Panc1 (cell line): ENCODE measurements around the gene ZNF791. TPM values are rescaled to one million over a fixed set of nuclear protein-coding genes. Genes with fewer than 3 reads are reported as not detected.

Experiments used
- ATAC-seq: fragments of 200-7000 bp; cut with Tn5 transposase; 2 replicates; pipeline ENCODE4 v1.9.1; 2020; ENCODE audit warnings: mild to moderate bottlenecking, moderate library complexity
- BruUV-seq: library from RNA; stranded (reverse); fragments of 400-500 nt; replicated peaks from 2 replicates; lab custom pipeline; 2021; lab: Mats Ljungman, UMichigan
- CTCF ChIA-PET: fragments of 300-600 bp; sonication (Branson Sonifier 250); formaldehyde crosslinking; loops from one replicate; lab custom pipeline; 2022; ENCODE audit warnings: antibody characterized with exemption; lab: Charles Lee
- POLR2A ChIA-PET: fragments of 300-600 bp; sonication (Branson Sonifier 250); formaldehyde crosslinking; loops from one replicate; lab custom pipeline; 2022; ENCODE audit warnings: antibody characterized with exemption; lab: Charles Lee
- DNase-seq: peaks from one replicate; pipeline ENCODE4 v3.0.0-alpha.2; 2010; ENCODE audit warnings: low read depth, low spot score
- H3K27ac ChIP-seq: 2 replicates; pipeline ENCODE4 v1.5.1; 2011; ENCODE audit warnings: mild to moderate bottlenecking, low read length, inconsistent platforms
- H3K27me3 ChIP-seq: fragments of 200-500 bp; sonication (Bioruptor generic); 2 replicates; pipeline ENCODE4 v1.6.0; 2014; ENCODE audit warnings: low read length, inconsistent platforms; ENCODE audit not compliant: control insufficient read depth, insufficient read depth
- H3K36me3 ChIP-seq: fragments of 200-500 bp; sonication (Bioruptor generic); 2 replicates; pipeline ENCODE4 v1.5.1; 2014; ENCODE audit warnings: inconsistent platforms, mild to moderate bottlenecking, low read length, moderate library complexity; ENCODE audit not compliant: control insufficient read depth, insufficient read depth
- H3K4me1 ChIP-seq: 2 replicates; pipeline ENCODE4 v1.5.1; 2011; ENCODE audit warnings: inconsistent platforms, mild to moderate bottlenecking, low read length, moderate library complexity; ENCODE audit not compliant: control insufficient read depth, insufficient read depth
- H3K4me3 ChIP-seq, 2 experiments: 2 replicates each; pipeline ENCODE4 v1.5.1; 2011 to 2012; ENCODE audit warnings: low read depth in 2 of 2, low read length in 2 of 2, mild to moderate bottlenecking in 2 of 2, inconsistent platforms in 1 of 2, moderate library complexity in 1 of 2
- H3K9me3 ChIP-seq: fragments of 200-500 bp; sonication (Bioruptor generic); 2 replicates; pipeline ENCODE4 v1.5.1; 2014; ENCODE audit warnings: low read depth, mild to moderate bottlenecking, inconsistent platforms, low read length, moderate library complexity; ENCODE audit not compliant: control insufficient read depth, insufficient read depth
- POLR2AphosphoS5 ChIP-seq: IDR thresholded peaks from 2 replicates; pipeline ENCODE4 v1.6.1; 2012; ENCODE audit warnings: mild to moderate bottlenecking, low read depth, low read length, moderate library complexity
- SIN3A ChIP-seq: IDR thresholded peaks from 2 replicates; pipeline ENCODE4 v1.6.1; 2012; ENCODE audit warnings: low read depth, mild to moderate bottlenecking, low read length, moderate library complexity, borderline replicate concordance; ENCODE audit not compliant: insufficient read depth
- TCF7L2 ChIP-seq: IDR thresholded peaks from 2 replicates; pipeline ENCODE4 v1.6.1; 2011; ENCODE audit warnings: mild to moderate bottlenecking, low read depth, low read length, inconsistent platforms
- in situ Hi-C: cut with HindIII; loops from 2 replicates; pipeline ENCODE4 v1.10.0; 2016; ENCODE audit warnings: low sequenced_read_pairs, low pct_unique_long_range_greater_than_20kb
- intact Hi-C: fragments of 100-400 bp; cut with micrococcal nuclease; formaldehyde crosslinking; loops from one replicate; pipeline ENCODE4 v1.10.0; 2022; ENCODE audit not compliant: unreplicated experiment
- total RNA-seq: library from RNA; stranded (reverse); gene quantifications from one replicate; pipeline ENCODE4 v1.2.1, GENCODE V29; 2021; ENCODE audit not compliant: unreplicated experiment
- TF ChIP-seq, protein P1 (sequence below): fragments of 450-650 bp; IDR thresholded peaks from 2 replicates; pipeline ENCODE4 v1.5.1; 2017; ENCODE audit warnings: mild to moderate bottlenecking
- TF ChIP-seq, protein P2 (sequence below), 2 experiments: IDR thresholded peaks; 2 replicates each; pipeline ENCODE4 v1.6.1; 2011 to 2012; ENCODE audit warnings: low read depth in 2 of 2, control low read depth in 1 of 2, low read length in 1 of 2, mild to moderate bottlenecking in 1 of 2, moderate library complexity in 1 of 2; ENCODE audit not compliant: insufficient read depth in 1 of 2

Gene ZNF791
- total RNA-seq, 1 experiment from 2014 or later = 19.0 TPM

DNA sequence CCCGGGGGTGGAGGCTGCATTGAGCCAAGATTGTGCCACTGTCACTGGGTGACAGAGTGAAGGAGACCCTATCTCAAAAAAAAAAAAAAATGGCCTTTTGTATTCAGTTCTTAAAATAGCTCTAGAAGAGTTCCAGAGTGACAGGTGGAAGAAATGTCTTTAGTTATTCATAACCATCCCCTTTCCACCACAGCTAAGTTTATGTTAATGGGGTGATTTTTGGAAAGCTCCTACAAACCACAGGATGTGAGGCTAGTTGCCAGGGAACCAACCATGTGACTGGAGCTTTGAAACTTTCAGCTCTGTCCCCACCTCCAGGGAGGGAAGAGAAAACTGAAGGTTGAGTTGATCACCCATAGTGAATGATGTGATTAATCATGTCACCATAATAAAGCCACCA, 7.0 kb upstream of the ZNF791 start:
- in situ Hi-C loops = no loop called here
- Histone ChIP-seq H3K4me3 (no peak overlapping the region), H3K4me1 (no peaks in the 10 kb centered on the region), H3K27me3 (no peaks in the 10 kb centered on the region), H3K27ac (no peak overlapping the region), H3K9me3 (no peaks in the 10 kb centered on the region), H3K36me3 (no peaks in the 10 kb centered on the region)
- ChIA-PET CTCF (no interaction called here), POLR2A (interaction anchor here (0.6 kb wide), 1 partner anchor 127 kb away, joined by 4 read pairs; no protein-coding TSS in a partner anchor)
- intact Hi-C loops = no loop called here
- ATAC-seq (no peak), DNase-seq (no peak)
- TF ChIP-seq, protein P1, sequence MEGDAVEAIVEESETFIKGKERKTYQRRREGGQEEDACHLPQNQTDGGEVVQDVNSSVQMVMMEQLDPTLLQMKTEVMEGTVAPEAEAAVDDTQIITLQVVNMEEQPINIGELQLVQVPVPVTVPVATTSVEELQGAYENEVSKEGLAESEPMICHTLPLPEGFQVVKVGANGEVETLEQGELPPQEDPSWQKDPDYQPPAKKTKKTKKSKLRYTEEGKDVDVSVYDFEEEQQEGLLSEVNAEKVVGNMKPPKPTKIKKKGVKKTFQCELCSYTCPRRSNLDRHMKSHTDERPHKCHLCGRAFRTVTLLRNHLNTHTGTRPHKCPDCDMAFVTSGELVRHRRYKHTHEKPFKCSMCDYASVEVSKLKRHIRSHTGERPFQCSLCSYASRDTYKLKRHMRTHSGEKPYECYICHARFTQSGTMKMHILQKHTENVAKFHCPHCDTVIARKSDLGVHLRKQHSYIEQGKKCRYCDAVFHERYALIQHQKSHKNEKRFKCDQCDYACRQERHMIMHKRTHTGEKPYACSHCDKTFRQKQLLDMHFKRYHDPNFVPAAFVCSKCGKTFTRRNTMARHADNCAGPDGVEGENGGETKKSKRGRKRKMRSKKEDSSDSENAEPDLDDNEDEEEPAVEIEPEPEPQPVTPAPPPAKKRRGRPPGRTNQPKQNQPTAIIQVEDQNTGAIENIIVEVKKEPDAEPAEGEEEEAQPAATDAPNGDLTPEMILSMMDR = no peak
- TF ChIP-seq TCF7L2 (no peak), POLR2AphosphoS5 (no peak), SIN3A (no peak)
- TF ChIP-seq, protein P2, sequence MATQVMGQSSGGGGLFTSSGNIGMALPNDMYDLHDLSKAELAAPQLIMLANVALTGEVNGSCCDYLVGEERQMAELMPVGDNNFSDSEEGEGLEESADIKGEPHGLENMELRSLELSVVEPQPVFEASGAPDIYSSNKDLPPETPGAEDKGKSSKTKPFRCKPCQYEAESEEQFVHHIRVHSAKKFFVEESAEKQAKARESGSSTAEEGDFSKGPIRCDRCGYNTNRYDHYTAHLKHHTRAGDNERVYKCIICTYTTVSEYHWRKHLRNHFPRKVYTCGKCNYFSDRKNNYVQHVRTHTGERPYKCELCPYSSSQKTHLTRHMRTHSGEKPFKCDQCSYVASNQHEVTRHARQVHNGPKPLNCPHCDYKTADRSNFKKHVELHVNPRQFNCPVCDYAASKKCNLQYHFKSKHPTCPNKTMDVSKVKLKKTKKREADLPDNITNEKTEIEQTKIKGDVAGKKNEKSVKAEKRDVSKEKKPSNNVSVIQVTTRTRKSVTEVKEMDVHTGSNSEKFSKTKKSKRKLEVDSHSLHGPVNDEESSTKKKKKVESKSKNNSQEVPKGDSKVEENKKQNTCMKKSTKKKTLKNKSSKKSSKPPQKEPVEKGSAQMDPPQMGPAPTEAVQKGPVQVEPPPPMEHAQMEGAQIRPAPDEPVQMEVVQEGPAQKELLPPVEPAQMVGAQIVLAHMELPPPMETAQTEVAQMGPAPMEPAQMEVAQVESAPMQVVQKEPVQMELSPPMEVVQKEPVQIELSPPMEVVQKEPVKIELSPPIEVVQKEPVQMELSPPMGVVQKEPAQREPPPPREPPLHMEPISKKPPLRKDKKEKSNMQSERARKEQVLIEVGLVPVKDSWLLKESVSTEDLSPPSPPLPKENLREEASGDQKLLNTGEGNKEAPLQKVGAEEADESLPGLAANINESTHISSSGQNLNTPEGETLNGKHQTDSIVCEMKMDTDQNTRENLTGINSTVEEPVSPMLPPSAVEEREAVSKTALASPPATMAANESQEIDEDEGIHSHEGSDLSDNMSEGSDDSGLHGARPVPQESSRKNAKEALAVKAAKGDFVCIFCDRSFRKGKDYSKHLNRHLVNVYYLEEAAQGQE (IDR thresholded peaks at IDR 0.05; ENCODE audit: insufficient read depth in 1 of 2, low read depth in 2 of 2, low read length in 1 of 2) = no peak
- BruUV-seq = no TSS peak

DNA sequence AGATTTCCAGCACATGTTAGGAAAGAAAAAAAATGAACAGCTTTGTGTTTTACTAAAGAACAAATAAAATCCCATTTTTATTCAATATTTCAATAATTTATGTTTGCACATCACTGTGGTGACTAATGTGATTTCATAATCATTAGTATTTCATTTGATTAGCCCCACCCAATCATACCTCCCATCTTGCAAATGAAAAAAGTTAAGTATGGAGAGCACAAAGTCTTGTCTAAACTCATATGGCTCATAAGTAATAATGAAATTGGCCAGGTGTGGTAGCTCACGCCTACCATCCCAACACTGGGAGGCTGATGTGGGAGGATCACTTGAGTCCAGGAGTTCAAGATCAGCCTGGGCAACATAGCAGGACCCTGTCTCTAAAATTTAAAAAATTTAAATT, 3.9 kb upstream of the ZNF791 start:
- TF ChIP-seq, protein P2 (IDR thresholded peaks at IDR 0.05; ENCODE audit: insufficient read depth in 1 of 2, low read depth in 2 of 2, low read length in 1 of 2) = no peak
- no peak for TF ChIP-seq TCF7L2
- TF ChIP-seq, protein P1 = no peak
- no peak for TF ChIP-seq POLR2AphosphoS5
- no peak for TF ChIP-seq SIN3A
- CTCF ChIA-PET = no interaction called here
- ATAC-seq = no peak
- no TSS peak for BruUV-seq
- Histone ChIP-seq H3K27me3 (no peaks in the 10 kb centered on the region), H3K36me3 (peaks cover 5% of the 10 kb centered on the region; the same call in 1 of the 2 replicates), H3K4me1 (peaks cover 6% of the 10 kb centered on the region), H3K27ac (no peak overlapping the region), H3K4me3 (no peak overlapping the region), H3K9me3 (no peaks in the 10 kb centered on the region)
- POLR2A ChIA-PET = no interaction called here
- intact Hi-C loops (no loop called here), in situ Hi-C loops (no loop called here)
- no peak for DNase-seq
